ENCODE measurements around the gene MAP2K5.

The MAP2K5 gene

DNA sequence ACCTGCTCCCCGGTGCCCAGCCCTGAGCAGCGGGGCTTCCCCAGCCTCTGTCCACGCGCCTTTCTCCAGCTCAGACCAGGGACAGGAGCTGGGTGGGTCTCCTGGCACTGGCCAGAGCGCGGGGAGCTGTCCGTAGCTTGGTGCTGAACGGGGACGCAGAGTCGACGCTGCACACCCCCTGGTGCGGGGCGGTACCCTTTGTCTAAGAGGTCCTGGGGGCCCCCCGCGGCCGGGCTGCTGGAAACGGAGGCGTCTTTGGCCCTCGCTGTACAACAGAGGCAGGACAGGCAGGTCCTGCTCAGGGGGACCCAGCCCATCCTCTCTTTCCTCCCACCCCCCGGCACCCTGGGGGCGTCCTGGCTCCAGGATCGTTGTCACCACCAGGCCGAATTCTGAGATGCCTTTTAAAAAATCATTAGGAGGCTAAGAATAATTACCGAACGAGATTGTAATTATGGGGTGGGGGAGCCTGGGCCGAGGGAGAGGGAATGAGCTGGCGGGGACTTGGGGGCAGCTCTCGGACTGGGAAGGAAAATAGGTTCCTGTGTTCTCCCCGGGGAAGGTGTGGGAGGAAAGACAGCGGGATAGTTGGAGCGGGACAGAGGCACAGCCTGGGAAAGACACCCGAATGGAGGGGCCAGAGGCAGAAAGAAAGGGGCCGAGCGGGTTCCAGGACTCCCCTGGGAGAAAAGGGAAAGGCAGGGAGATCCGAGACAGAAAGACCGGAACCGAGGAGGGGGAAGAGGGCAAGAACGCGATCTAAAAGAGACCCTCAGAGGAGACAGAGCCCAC, 278.7 kb downstream of the MAP2K5 start:
- DNase-seq (ENCODE audit: extremely low read depth, low read depth): no peak
- no peak overlapping the region for H3K4me3 ChIP-seq (replicated peaks; ENCODE audit: low read depth, low read length)
- TF ChIP-seq, protein P1, sequence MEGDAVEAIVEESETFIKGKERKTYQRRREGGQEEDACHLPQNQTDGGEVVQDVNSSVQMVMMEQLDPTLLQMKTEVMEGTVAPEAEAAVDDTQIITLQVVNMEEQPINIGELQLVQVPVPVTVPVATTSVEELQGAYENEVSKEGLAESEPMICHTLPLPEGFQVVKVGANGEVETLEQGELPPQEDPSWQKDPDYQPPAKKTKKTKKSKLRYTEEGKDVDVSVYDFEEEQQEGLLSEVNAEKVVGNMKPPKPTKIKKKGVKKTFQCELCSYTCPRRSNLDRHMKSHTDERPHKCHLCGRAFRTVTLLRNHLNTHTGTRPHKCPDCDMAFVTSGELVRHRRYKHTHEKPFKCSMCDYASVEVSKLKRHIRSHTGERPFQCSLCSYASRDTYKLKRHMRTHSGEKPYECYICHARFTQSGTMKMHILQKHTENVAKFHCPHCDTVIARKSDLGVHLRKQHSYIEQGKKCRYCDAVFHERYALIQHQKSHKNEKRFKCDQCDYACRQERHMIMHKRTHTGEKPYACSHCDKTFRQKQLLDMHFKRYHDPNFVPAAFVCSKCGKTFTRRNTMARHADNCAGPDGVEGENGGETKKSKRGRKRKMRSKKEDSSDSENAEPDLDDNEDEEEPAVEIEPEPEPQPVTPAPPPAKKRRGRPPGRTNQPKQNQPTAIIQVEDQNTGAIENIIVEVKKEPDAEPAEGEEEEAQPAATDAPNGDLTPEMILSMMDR (IDR thresholded peaks at IDR 0.05; ENCODE audit: low read depth, low read length, missing control alignments): no peak

DNA sequence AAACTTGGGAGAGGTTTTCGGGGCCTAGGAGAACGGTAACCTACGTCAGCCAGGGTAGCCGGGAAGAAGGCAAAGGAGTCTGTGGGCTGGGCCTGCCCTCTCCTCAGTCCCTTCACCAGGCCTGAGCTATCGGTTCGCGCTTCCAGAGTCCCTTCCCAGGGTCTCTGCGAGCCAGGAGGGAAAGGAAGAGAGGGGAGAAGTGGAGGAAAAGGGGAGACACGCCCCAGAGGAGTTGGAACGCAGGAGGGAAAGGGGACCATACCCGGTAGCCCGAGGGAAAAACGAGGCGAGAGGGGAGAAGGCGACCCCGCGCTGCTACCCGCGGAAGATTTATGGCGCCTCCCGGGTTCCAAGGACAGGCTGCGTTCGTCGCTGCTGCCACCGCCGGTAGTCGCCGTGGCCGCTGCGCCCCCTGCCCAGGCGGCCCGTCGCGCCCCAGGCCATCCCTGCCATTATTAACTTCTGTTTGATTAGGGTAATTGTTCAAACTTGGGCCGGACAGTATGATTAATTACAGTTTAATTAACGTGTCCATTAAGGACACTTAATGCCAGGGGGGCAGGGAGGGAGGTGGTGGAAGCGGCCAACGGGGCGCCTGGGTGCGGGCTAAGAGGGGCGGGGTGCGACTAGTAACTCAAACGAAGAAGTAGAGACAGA, 279.4 kb downstream of the MAP2K5 start:
- TF ChIP-seq, protein P1 (IDR thresholded peaks at IDR 0.05; ENCODE audit: low read depth, low read length, missing control alignments): no peak
- H3K4me3 ChIP-seq (replicated peaks; ENCODE audit: low read depth, low read length): no peak overlapping the region
- no peak for DNase-seq (ENCODE audit: extremely low read depth, low read depth)

DNA sequence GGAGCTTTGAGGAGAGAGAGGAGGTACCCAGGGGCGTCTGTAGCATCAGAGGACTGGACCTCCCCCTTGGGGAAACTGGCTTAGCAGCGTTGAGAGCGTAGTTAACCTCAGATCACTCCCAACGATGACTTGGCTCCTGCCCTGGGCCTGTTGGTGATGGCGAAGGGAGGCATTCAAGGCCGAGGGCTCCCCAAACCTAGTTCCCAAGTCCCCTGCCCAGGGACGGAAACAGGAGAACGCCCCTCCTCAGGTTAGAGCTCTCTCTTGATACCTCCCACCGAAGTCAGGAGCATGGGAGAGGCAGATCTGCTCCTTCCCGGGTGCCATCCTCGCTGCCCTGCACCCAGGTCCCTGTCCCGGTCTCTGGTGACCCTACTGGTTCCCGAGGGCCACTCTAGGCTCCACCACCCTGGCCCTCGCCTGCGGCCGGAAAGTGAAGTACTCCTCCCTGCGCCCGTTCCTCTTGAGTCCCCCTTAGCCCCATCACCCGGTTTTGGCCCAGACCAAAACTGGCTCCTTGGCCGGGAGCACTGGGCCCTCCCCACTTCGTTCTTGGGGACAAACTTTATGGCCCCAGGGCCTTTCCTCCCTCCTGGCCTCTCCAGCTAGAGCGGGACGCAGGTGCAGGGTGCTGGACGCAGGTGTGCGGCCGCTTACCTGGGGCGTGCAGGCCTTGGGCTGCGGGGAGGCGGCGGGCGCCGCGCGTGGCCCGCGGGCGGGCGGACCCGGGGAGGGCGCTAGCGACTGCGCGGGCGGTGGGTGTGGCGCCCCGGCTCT, 280.2 kb downstream of the MAP2K5 start:
- TF ChIP-seq, protein P1 (IDR thresholded peaks at IDR 0.05; ENCODE audit: low read depth, low read length, missing control alignments): no peak
- no peak overlapping the region for H3K4me3 ChIP-seq (replicated peaks; ENCODE audit: low read depth, low read length)
- no peak for DNase-seq (ENCODE audit: extremely low read depth, low read depth)

DNA sequence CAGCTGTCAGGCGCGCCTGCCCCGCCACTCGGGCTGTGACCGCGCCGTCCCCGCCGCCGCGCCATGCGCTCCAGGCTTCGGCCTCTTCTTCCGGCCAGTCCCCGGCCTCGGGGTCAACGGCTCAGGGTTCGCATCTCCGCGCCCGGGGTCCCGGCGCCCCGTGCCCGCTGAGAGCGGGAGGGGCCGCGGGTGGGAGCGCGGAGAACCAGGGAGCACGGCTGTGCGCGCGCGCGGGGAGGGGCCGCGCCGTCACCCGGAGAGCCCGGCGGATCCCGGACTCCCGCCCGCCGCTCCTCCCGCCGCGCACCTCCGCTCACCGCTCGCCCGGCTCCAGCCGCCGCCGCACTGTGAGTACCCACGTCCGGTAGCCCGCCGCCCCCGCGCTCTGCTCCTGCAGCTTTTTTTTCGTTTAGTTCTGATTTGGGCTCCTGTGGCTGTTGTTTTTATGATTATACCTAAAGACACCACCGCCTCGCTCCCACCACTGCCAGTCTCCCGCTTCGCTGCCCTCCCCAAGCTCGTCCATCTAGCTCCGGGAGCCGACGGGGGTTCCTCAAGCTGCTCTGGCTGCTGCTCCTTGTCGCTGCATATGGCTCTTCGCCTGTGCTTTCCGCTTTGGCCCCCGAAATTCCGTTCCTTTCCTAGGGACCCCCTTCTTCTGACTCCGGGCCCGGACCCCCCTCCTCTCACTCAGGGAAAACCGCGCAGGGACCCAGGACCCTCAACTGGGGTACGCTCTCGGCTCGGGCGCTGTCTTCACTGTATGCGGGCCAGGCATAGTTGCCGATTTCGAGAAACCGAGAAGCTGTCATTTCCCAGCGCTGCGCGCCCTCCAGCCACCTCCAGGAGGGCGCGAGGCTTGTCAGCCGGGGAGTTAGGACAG, 281.1 kb downstream of the MAP2K5 start:
- no peak overlapping the region for H3K4me3 ChIP-seq (replicated peaks; ENCODE audit: low read depth, low read length)
- no peak for DNase-seq (ENCODE audit: extremely low read depth, low read depth)
- TF ChIP-seq, protein P1 (IDR thresholded peaks at IDR 0.05; ENCODE audit: low read depth, low read length, missing control alignments): no peak

DNA sequence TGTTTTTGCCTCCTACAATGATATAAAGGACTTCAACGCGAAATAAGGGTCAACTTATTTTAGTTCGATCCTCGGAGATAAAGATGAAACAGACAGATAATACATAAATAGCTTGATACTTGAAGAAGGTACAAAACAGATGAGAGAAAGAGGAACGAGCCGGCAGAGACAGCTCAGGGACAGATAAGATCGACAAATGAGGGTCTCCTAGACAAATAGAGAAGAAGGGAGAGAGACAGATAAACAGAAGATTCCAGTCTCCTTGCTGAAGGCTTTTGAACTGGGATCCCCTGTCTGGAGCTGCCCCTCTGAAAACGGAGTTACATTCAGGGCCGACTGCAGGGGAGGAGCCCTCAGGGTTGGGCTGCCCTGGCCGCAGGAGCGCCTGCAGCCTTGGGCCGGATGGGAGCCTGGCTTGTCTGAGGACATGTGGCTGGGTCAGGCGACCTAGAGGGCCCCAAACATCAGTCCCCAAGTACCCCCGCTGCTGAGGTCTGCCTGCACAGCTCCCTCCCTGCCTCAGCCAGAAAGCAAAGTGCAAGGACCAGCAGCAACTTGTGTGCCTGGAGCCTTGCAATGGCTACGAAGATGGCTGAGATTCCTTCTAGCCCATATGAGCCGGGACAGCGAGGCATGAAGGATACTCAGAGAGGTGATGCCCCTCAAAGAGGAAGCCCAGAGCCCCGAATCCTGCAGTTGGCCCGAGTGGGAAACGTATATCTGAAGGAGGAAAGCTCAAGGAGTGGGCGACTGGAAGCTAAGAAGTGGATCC, 281.9 kb downstream of the MAP2K5 start:
- no peak overlapping the region for H3K4me3 ChIP-seq (replicated peaks; ENCODE audit: low read depth, low read length)
- DNase-seq (ENCODE audit: extremely low read depth, low read depth): no peak
- TF ChIP-seq, protein P1 (IDR thresholded peaks at IDR 0.05; ENCODE audit: low read depth, low read length, missing control alignments): no peak
